Stomach (tissue), 4 donors: ENCODE results near the gene TCF3.
"Not testable (repeated sequence)": the region's sequence is repeated elsewhere in the genome, so short reads cannot be mapped to it uniquely, and the experiment has no call there.

ENCODE experiments used
- CTCF ChIP-seq, 7 experiments: fragments of 450-650 bp in 4 of 7; fragments of 200-600 bp in 3 of 7; sonication (generic) in 3 of 7; IDR thresholded peaks; one replicate each; pipeline ENCODE4 v1.5.1; 2016 to 2019; ENCODE audit warnings: antibody characterized with exemption in 7 of 7, control low read depth in 2 of 7, mild to moderate bottlenecking in 1 of 7
- EP300 ChIP-seq: sonication (generic); formaldehyde crosslinking; IDR thresholded peaks from one replicate; pipeline ENCODE4 v1.6.1; 2017; ENCODE audit warnings: antibody characterized with exemption
- POLR2A ChIP-seq, 4 donors: fragments of 450-650 bp; IDR thresholded peaks; one replicate each; pipeline ENCODE4 v1.6.1; 2016; ENCODE audit warnings: antibody characterized with exemption in 4 of 4, control low read depth in 2 of 4, mild to moderate bottlenecking in 1 of 4, moderate library complexity in 1 of 4
- POLR2AphosphoS5 ChIP-seq, 3 donors: sonication (generic); formaldehyde crosslinking; IDR thresholded peaks; one replicate each; pipeline ENCODE4 v1.6.1; 2016; ENCODE audit warnings: antibody characterized with exemption in 3 of 3

GRCh38 chr19:1670747-1671146, 18.3 kb upstream of the TCF3 start:
- not testable (repeated sequence) for TF ChIP-seq CTCF (IDR thresholded peaks at IDR 0.05); POLR2A (IDR thresholded peaks at IDR 0.05); EP300; POLR2AphosphoS5 (IDR thresholded peaks at IDR 0.05)
